GM18505 (cell line): ENCODE results near the gene IQCK.

Source experiments
- ATAC-seq: cut with Tn5 transposase; IDR thresholded peaks from one replicate; pipeline ENCODE4 v1.9.1; 2021; ENCODE audit not compliant: unreplicated experiment
- POLR2A ChIP-seq: IDR thresholded peaks from 4 replicates; pipeline ENCODE4 v1.6.1; 2011; ENCODE audit warnings: borderline replicate concordance; ENCODE audit not compliant: insufficient read depth, insufficient read length; ENCODE audit errors: extremely low read depth

The IQCK gene

DNA sequence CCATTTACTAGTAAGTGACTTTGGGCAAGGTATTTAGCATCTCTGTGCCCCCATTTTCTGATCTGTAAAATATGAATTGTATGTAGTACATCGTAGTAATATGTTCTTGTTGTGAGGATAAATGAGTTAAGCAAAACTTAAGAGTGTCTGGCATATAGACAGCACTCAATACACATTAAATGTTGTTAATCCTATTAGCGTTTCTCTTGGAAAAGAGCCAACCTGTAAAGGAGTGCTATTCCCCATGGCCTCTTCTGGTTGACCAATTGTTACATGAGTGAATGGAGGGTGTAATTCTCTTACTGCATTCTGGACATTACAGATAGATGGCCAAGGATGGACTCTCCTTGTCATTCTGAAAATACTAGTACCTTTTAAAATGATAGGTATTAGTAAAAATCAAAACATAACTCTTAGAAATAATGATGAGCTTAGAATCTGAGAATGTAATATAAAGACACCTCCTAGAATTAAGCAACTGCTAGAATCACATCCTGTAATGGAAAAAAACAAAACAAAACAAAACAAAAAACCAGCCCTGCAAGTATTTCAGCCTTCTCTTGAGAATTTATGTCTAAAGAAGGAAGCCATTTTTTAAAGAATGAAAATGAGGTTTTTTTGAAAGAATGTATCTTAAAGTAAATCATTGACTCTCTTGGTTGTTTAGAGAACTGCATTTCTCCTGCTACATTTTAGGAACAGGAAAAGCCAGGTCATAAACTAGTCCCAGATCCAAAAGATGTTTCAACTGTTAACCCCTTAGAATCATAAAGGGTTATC lies 30.5 kb downstream of the IQCK start:
- ATAC-seq, result no peak
- no peak for TF ChIP-seq POLR2A

DNA sequence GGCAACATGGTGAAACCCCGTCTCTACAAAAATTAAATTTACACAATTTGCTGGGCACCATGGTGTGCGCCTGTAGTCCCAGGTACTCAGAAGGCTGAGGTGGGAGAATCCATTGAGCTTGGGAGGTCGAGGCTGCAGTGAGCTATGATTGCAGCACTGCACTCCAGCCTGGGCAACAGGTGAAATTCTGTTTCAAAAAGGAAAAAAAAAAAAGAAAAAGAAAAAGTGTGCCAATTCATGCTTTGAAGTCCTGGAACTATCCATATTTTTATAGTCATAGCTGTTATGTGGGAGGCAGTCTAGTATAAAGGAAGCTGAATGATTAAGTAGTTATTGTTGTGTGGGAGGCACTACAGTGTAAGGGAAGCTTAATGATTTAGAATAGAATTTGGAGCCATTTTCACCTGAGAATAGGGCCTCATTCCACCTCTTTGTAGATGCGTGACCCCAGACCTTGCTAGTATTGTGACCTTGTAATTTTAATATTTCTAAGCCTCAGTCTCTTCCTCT lies 31.6 kb downstream of the IQCK start:
- TF ChIP-seq POLR2A, result no peak
- no peak for ATAC-seq

DNA sequence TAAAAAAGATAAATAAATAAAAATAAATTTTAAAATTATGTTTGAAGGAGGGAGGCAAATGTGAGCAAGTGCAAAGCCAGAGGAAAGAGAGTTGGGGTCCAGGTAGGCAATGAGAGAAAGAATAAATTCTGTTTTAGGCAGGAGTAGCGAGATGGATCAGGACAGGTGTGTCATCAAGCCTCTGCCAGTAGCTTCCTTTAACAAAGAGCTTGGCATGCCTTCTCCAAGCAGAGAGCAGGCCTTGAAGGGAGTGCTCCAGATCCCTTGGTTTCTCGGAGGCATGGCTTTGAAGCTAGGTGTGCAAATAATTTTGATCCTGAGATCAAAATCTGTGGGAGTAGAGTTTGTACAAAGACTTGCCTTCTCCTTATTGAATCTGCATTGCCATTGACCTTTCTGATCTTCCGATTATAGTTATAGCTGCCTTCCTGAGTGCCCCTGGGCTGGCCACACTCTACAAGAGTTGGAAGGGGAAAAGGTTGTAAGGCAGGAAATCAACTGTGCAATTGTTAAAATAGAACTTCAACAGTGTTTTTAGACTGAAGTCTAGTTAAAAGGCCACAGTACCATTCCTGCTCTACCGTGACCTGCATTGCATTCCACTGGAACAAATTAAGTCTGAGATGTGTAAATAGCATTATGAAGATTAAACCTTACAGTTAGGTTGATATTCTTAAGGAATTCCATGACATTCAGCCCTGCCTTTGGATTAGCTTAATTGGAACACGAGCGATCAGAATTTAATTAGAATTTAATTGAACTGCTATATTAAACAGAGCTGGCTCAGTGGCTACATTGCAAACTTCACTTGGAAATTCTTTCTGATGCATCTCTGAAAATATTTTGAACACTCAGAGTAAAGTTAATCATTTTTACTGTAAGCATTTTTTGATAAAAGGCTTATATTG lies 33.7 kb downstream of the IQCK start:
- no peak for TF ChIP-seq POLR2A
- ATAC-seq, result no peak

DNA sequence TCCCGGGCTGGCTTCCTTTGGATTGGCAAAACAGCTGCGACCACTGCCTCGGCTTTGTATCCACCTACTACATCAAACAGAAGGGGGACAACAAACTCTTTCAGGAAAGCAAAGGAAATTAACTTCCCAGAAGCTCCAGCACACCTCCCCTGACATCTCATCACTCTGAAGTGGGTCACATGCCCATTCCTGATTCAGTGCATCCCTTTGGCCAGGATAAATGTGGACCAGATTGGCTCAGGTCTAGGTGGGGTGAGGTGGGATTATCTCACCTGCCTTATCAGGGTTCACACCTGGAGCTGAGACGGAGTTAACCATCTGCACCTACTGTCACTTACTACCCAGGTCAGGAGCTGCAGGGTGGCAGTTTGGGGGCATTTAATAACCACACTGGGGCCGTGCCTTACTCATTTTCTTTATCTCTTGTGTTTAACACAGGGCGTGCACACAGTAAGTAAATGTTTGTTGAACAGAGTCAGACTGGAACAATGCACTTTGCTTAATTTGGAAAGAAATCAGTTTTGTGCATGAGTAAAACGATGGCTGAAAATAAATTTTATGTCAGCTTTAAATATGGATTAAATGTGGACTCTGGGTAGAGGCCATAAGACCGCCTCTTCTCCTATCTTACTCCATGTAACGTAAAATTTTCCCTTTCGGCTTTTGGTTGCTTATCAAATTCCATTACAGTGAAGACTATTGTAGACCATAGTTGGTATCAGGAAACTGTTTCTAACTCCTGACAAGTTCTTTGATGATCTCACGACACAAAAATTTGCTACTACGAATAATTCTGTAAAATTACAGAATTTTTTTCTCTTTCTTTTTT lies 36.0 kb downstream of the IQCK start:
- no peak for TF ChIP-seq POLR2A
- no peak for ATAC-seq

DNA sequence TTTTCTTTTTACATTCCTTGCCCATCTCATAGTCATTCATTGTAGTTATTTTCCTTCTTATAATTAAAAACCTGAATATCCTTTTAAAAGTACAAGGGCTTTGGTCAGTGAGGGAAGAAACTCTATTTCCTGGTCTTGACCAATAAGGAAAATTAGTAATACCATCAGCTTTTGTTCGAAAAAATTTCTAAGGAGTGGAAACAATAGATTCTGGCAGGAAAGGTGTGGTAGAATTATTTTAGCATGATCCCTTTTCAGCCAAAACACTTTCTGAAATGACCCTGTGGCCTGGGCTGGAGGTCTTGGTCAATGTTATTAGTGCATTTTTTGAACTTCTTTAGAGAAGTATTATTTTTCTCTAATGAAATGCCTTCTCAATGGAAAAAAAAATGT lies 36.6 kb downstream of the IQCK start:
- ATAC-seq, result no peak
- TF ChIP-seq POLR2A, result no peak

DNA sequence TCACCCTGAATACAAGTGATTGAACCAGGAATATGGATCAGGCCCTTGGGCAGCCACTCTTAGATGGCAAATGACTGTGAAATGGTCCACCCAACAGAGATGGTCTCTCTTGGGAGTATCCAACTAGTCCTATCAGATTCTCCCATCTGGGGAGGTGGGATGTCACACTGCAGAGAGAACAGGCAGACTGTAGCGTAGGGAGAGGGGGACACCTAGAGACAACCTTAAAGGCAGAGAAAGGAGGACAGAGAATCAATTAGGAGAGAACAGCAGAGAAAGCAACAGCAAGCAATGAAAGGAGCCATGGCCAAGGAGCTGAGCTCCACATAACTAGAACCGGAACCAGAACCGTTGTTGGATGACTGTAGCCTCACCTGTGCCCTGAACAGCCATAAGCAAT lies 37.2 kb downstream of the IQCK start:
- TF ChIP-seq POLR2A, result no peak

DNA sequence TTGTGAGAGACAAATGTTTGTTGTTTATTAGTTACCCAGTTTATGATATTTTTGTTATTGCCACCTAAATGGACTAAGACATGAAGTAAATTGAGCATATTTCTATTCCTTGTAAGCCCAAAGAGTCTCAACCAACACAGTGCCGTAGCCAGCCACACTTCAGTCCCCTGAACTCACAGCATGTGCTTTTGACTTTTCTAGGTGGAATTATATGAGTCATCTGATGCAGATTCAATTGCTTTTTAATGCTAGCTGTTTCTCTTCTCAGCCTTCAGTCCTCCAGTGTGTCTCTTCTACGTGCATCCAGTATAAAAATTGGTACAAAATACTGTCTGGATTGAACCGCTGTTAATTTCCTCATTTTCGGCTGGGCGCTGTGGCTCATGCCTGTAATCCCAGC lies 39.0 kb downstream of the IQCK start:
- no peak for TF ChIP-seq POLR2A

More for the DNA sequence above, 37.2 kb downstream of the IQCK start:
- ATAC-seq, result no peak

DNA sequence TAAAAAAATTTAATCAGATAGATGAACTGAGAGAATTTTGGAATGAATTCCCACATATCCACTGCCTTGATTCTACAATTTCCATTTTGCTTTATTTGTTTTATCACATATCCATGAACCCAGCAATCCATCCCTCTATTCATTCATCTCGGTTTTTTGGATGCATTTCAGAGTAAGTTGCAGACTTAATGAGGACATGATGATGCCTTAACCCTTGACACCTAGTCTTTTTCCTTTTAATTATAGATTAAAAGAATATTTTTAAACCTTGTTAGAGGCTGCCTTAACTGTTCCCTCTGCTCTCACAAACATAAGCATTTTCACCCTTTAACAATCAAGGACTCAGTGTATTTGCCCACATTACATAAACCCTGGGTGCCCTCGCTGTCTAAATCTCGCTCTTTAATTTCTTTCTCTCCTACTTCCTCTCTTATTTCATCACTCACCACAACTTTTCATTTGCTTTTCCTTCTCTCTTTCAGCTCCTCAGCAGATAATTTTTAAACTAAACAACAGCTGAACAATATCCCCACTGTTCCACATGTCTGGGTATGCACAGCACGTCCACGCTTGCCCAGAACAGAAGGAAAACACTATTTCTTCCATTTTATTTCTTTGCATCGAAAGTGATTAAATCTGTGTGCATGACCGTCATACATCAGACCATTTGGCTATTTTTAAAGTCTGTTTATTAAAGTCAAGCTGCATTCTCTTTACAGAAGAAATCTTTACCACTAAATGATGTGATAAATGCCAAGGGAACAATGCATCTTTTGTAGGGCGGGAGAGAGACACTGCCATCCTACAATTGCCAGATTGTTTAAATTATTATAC lies 39.9 kb downstream of the IQCK start:
- no peak for TF ChIP-seq POLR2A

More for the DNA sequence above, 39.0 kb downstream of the IQCK start:
- ATAC-seq, result no peak

DNA sequence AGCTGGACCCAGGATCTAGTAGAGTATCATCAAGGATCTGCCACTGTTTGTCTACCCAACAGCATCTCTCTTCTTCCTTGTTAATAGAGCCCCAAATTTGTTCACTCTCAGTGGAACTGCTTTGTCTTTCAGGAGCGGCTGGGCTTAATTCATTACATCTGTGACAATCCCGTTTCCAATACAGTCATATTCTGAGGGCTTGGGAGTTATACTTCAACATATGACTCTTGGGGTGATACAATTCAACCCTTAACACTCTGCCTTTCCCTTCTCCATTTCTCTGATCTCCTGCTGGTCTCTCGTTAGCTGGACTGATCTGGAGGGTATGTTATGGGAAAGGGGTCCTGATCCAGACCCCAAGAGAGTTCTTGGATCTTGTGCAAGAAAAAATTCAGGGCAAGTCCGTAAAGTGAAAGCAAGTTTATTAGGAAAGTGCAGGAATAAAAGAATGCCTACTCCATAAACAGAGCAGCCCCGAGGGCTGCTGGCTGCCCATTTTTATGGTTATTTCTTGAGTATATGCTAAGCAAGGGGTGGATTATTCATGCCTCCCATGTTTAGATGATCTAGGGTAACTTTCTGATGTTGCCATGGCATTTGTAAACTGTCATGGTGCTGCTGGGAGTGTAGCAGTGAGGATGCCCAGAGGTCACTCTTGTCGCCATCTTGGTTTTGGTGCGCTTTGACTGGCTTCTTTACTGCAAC lies 42.4 kb downstream of the IQCK start:
- no peak for ATAC-seq
- TF ChIP-seq POLR2A, result no peak

More for the DNA sequence above, 39.9 kb downstream of the IQCK start:
- no peak for ATAC-seq

DNA sequence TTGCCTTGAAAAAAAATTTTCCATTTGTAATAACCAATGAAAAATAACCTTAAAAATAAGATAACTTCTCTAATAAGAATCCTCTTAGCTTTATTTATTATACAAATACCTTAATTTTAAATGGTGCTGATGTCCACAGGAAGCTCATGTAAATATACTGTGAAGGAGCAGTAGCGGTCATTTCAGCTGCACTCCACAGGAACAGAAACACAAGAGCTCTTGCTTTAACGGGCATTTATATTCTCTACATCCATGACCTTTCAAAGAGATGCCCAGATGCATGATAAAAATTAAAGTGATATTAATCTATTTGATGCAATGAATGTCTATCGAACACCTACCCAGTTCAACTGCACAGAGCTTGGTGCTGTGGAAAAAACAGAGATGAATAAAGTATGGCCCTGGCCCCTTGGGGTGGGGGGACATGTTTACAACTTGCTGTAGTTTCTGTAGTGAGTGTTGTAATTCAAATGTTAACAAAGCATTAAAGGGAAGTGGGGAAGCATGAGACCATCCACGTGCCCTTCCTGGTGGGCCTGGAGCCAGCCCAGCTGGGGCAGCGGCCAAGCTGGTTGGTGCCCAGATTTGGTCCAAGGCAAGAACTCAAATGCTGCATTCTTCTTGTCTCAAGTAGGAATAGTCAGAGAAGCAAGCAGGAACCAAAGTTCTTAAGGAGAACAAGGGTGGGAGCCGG lies 47.9 kb downstream of the IQCK start:
- no peak for ATAC-seq
- TF ChIP-seq POLR2A, result no peak

DNA sequence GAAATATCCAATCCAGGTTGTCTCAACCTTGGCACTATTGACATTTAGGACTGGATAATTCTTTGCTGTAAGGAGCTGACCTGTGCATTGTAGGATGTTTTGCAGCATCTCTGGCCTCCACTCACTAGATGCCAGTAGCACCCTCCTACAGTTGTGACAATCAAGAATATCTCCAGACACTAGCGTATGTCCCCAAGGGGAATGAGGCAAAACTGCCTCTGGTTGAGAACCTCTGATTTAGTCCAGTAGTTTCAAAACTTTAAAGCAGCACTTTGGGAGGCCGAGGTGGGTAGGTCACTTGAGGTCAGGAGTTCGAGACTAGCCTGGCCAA lies 48.4 kb downstream of the IQCK start:
- TF ChIP-seq POLR2A, result no peak
- no peak for ATAC-seq
